G401.6 (cell line): Measurements from ENCODE around the gene AUTS2.

Experiments used
- FAIRE-seq: peaks from 2 replicates; lab custom pipeline; 2012; peaks lifted over from hg19 to GRCh38; lab: Jason Lieb, UNC

Gene AUTS2

DNA sequence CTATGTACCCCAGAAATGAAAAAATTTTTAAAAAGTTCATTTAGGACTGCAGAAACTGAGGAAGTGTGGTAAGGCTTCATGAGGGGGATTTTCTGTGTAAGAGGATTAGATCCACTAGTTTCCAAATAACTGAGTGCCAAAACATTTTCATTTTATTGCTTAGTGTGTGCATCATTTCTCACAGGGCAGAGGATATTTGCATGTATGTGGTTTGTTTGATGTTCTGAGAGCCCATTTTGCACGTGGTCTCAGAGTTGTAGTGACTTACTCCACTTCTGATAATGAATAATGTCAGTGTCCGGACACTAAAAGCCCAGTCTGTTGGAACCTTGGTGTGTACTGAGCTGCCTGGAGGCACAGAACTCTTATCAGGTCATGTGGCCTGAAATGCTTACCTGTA, 299.9 kb downstream of the AUTS2 start:
- FAIRE-seq: no peak

DNA sequence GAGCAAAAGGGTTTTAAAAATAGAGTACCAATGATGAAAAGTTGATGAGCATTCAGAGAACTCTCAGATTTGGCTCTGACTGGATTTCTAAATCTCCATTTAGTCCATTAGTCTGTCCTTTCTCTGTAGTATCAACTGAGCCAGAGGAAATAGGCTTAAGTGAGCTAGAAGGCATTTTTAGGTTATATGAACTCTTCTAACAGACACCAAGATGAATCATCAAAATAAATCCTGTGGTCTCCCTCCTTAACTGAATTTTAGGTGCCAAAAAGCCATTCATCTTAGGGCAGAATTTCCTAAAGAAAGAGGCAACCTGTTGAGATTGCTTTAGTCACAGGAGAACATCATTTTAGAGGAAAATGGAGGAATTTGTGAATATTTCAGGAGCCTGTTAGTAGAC, 305.1 kb downstream of the AUTS2 start:
- FAIRE-seq: no peak

DNA sequence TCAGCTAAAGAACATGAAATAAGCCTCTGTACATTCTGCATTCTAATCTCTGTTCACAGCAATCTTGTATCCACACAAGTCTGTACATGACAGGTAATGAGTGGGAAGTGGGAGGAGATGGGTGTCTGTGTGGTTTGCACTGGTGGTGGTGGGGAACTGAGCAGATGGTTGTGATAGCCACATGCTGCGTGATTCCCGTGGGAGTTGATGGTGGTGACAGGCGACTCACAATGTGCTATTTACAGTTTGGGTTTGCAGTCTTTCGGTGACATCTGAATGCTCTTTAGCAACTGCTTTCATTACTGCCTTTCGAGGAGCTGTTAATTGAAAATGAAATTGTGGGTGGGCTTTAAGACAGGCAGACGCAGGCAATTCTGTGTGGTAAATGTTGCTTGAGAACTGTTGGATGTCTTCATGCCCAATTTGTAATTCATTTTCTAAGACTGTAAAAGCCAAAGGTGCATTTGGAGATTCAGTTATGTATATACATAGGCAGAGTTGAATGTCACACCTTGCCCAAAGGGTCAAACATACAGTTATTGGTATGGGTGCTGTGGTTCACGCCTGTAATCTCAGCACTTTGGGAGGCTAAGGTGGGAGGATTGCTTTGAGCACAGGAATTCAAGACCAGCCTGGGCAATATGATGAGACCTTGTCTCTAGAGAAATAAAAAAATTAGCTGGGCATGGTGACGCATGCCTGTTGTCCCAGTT, 308.2 kb downstream of the AUTS2 start:
- no peak for FAIRE-seq

DNA sequence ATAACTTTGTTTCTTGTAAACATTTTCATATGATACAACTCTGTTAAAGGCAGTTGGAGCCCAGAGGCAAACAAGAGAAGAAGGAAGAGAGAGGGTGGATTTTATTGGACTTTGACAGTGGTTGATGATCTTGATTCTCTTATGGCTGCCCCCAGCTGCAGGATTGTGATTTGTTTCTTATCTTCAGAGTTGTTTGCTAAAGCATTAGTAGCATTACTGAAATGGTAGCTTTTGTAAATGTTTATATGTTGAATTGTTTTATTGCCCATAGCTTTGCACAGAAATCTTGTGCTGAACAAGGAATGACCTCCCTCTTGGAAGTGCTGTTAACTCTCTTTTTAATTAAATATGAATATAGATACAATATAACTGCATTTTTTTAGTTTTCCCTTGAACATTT, 309.4 kb downstream of the AUTS2 start:
- FAIRE-seq: no peak

DNA sequence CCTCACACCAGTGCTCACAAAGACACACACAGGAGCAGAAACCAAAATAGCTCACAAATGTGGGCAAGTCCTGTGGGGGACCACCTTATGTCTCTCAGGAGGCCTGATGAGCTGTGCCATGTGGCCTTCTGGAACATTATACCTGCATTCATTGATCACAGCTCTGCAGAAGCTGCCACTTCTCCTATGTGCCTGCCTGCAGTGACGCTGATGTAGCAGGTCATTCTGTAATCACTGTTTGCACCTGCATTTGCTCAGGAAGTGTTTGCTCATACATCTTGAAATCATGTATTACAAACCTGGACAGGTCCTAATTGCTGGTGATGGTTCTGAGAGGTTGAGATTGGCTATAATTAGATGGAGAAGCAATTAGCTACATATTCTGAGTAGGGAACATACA, 310.2 kb downstream of the AUTS2 start:
- FAIRE-seq: no peak

DNA sequence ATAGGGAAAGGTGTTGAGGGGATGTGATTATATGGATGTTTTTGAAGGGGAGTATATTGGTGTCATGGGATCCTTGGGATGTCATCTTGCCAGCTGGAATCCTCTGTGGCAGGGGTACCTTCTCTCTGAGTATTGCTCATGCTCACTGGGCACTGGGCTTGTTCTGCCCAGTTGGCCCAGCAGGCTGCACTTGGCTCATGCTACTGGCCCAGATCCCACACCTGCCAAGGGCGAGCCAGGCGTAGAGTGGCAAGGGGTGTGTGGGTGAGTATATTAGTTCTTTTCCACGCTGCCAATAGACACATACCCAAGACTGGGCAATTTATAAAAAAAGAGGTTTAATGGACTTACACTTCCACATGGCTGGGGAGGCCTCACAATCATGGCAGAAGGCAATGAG, 311.9 kb downstream of the AUTS2 start:
- no peak for FAIRE-seq

DNA sequence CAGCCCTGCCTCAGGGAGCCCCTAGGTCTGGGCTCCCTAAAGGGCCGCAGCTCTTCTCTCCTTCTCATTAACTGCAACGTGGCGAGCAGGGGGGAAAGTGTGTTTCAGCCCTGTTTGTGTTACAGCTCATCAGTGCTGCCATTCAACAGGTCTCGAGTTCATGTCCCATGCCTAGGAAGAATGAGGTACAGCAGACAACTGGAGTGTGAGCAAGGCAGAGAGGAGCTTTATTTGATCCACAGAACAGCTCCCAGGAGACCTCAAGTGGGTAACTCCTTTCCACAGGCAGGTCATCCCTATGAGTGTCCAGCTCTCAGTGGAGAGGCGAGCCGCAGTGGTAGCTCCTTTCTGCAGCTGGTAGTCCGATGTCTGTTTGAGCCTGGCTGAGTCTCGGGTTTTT, 313.1 kb downstream of the AUTS2 start:
- no peak for FAIRE-seq

DNA sequence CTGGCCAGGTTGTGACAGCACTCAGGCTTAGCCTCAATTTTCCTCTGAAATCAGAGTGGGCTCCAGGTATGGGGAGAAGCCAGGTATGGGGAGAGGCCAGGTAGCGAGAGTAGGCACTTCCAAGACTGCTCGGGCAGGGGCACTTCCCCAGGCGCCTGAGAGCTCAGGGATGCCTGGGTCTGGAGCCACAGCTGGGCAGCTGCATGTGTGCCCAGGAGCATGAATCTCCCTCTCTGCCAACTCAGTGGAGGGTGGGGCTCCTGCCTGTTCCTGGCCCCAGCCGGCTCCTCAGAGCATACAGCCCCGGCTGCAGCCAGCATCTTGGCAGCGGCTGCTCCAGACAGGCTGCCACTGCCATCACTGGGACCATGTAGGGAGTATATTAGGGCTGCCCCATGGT, 313.9 kb downstream of the AUTS2 start:
- no peak for FAIRE-seq

DNA sequence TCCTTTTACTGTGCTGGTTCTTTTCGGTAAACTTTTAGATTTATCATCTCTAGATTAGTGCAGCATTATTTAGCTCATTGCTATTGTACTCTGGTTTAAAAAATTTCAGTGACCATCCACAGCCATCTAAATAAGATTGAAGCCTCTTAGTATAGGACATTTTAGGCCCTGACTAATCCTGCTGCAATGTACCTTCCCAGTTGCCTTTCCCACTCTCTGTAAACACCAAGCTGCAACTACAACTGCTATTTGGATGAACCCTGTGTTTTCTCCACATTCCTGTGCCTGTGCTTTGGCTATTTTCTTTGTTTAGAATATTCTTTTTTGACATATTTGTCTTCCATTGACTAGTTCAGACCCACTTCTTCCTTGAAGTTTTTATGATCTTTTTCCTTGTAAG, 314.6 kb downstream of the AUTS2 start:
- no peak for FAIRE-seq

DNA sequence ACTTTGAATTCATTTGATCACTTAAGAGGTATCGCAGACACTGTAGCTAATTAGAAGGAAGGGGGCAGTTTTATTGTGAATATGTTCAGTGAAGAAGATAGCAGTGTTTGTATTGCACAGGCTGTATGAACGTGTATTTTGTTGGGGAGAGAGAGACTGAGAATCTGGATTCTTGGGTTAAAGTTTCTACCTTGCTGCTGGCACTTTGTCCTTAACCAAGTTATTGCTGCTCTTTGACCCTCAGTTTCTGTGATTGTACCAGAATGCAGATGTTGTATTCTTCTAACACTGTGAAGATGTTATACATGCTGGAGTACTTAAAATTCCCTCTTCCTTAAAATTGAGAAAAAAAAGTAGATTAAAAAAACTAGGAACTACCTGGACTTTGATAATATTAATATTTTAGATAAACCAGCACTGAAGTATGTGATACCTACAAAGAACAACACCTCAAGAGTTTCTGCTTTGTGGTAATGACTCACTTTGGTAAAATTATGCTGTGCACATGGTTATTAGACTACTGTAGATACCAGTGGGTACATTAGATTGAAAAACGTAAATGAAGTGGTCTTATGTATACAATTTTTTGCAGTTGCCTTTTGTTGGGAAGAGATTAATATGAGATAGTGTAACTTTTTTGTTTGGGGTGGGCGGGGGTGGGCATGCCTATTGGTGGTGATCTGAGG, 321.3 kb downstream of the AUTS2 start:
- no peak for FAIRE-seq

DNA sequence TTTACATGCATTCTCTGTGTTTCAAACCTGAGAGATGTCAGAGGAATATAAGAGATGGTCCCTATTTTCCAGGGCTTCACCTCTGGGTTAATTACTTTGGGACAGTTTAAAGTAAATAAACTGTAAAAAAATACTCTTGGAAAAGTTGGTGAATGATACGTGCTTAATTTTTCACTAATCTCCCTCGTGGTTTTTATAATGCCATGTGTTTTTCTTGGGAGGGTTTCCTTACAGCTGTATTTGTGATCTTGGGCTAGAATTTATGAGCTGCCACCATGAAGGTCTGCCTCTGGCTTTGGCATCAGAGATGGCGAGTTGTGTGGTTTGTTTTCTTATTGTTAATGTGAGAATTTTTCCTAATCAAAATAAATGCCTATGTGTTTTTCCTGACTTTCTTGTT, 322.5 kb downstream of the AUTS2 start:
- no peak for FAIRE-seq

DNA sequence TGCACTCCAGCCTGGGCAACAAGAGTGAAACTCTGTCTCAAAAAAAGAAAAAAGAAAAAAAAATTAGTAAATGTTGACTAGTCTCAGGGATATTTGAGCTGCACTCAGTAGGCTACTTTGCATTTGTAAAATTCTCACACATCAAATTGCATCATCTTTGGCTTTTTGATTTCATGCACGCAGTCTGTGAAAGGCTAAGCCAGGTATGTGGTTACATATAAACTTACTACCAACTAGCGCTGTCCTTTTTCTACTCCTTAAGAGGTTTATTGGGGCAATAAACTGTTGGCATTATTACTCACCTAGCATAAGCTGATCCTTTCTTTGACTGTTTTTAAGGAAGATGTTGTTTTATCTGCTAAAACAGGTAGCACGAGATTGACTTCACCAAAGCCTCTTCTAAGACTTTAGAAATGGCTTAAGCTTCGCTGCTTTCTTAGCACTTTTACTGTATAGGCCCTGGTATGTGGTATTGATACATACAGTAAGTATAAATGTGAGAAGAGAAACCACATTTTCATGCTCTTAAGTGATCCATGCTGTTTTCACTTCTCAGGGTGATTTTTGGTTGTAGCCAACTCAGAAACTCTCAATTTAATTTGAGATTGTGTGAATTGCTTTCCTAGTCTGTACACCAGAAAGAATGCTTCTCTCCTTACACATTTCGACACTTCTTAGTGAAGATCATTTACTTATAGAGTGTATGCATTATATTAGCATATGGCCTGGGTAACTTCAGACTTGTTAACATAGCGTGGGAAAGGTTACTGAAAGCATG, 323.9 kb downstream of the AUTS2 start:
- FAIRE-seq: no peak

DNA sequence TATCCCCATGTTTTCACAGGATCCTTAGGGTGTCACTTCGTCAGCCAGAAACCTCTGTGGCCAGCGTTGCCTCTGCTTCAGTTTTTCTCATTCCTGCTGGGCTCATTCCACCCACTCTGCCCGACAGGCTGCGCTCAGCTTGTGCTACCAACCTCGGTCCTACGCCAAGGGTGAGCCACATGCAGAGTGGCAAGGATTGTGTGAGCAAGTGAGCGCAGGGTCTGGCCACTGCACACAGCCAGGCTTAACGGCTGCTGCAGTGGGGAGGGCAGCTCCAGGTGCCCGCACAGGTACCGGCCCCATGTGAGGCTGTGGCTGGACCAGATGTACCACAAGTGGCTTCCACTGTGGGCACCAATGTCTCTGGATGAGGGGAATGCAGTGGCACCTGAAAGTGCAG, 329.2 kb downstream of the AUTS2 start:
- no peak for FAIRE-seq

DNA sequence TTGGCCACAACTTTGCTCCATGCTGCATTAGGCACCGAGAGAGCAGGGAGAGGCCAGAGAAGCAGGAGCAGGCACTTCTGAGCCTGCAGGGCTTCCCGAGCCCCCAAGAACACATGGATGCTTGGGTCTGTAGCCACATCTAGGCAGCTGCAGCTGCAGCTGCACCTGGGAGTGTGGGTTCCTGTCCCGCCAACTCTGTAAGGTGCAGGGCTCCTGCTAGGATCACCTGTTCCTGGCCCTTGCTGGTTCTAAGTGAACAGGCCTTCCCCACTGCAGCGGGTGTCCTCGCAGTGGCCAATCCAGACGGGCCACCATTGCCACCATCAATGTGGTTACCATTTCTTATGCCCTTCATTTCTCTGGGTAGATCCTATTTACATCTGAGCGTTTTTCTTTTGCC, 330.3 kb downstream of the AUTS2 start:
- FAIRE-seq: no peak

DNA sequence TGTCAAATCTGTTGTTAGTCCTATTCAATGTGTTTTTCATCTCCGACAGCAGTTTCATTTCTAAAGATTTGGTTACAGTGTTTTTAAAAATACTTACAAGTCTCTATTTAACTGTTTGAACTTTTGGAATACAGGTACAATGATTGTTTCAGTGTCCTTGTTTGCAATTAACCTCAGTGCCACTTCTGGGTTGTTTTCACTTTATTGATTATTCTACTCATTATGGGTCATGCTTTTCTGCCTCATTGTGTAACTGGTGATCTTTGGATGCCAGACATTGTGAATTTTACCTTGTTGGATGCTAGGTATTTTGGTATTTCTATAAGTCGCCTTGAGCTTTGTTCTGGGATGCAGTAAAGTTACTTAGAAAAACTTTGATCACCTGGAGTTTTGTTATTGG, 331.3 kb downstream of the AUTS2 start:
- no peak for FAIRE-seq

DNA sequence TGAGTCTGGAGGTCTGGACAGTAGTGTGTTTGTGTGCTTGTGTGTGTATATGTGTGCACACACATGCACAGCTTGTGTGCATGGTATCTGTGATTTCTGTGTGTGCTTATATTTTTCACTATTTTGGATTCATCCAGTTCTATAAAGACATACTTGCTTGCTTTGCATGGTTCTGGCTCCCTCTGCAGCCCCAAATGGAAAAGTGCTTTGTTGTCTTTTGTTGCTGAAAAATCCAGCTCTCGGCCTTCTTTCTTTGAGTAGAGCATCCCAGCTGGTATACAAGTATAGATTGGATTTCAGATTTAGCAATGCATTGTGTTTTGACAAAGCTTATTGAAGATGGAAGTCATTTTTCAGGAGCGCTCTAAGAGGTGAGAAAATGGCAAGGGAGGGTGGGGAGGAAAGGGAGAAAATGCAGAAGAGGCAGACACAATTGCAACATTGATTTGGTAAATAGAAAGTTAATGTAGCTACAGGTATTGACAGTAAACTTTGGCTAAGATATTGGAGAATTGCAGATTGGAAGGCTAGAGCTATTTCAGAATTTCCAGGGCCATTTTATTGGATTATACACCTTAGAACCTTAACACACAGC, 333.9 kb downstream of the AUTS2 start:
- no peak for FAIRE-seq

DNA sequence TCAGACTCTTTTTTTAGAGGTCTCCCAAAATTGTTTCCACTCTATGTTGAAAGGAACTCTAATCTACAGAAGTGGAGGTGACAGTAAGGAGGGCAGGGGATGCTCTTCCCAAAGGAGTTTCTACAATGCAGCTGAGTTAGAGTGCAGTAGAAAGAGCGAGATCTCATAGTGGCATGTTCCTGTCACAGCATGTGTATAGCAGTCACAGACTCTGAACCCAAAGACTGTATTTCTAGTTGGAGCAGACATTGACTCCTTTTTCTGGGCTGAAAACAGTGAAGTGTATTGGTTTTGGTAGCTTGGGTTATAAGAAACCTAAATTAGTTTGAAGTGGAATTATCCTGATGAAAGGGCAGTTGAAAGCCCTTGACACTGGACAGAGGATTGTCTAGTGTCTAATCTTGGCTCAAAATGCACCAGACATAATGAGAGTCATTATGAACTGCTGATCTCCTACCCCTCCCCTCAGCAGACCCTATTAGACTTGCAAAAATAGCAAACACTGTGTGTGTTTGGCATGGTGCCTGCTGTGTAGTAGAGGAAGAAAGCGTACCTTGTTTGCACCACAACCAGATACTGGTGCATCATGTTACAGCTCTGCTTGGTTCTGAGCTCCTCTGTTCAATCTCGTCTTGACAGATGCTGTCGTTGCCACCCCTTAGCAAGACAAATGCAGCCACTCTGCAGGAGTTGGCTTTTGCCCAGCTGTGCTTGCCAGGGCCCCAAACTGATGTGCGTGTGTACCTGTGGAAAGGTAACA, 336.0 kb downstream of the AUTS2 start:
- no peak for FAIRE-seq

DNA sequence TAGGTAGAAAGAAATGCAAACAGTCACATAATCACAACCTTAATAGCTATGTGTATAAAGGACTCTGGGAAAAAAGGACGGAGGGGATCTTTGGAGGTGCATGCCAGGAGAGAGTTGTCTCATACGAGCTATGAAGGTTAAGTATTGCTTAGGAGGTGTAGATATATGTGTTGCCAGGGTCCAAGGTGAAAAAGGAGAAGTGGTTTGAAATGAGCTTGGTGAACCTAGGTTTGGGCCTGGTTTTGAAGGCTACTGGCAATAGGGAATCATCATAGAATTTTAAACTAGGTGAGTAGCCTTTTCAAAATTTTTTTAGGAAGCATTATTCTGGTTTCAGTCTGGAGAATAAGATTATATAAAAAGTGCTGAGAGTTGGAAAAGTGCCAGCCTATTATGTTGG, 336.8 kb downstream of the AUTS2 start:
- no peak for FAIRE-seq

DNA sequence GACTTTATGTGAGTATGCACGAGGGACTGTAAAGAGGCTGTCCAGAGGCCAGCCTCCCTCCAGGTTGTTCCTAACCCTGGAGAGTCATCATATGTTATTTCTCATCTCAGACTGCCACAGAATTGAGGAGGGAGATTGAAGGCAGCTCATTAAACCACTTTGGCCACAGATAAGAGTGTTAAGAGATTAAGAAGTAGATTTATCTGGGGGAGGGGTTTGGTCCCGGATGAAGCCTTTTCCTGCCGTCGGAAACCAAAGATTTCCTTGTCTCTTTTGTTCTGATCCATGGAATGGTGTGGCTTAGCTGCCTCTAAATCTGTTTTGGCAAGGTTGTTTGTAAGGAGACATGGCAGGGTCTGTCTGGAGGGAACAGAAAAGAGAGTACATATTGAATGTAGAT, 338.8 kb downstream of the AUTS2 start:
- no peak for FAIRE-seq

DNA sequence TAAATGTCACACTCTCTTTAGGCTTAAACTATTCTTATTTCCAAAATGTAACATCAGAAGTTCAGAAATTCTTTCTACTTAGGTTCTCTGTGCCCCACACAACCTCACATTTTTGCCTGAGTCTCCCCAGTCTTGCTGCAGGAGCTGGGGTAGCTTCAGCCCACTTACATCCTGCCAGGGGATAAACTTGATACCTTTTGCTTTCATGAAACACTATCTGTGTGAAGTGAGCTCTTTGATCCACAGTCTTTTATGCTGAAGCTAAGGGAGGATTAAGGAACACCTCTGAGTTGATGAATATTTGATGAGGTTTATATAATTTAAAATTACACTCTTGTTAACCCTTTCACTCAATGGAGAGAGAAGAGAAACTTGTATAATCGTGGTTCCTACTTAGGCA, 341.0 kb downstream of the AUTS2 start:
- FAIRE-seq: no peak

DNA sequence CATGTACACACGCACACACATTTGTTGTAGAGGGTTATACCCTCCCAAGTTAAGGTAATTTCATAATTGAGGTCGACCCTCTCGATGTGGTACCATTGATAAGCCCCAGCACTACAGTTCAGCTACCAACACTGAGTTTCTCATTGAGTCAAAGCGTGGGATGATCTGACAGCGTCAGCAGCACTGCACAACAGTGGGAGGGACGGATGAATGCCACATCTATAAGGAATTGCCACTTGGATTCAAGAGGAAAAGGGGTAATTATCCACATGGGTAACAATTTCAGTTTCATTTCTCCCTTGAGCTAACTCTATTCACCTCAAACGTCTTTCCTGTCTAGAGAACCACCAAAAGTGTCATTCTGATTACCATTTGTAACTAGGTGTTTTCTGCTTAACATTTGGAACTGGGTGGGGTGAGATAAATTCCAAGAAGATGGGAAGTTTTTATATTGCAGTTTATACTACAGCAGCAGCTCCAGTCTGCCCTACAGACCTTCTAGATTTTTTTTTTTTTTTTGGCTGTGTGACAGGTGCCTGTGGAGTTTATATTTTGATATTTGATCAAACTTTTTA, 342.9 kb downstream of the AUTS2 start:
- no peak for FAIRE-seq

DNA sequence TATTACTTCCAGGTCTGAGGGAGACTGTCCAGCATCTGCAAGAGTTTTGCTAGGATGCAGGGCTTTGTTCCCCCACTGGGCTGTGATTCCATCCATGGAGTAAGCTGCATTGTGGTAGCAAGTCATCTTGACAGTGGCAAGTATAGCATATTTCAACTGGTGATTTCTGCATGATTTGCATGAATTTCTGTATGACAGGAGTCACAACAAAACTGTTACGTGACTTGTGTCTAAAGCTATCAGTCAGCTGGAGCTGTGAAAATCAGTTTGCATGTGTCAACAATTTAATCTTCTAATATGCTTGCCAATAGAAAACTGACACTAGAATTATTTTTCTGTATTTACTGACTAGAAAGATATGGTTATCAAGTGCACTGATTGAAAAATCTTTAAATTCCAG, 344.3 kb downstream of the AUTS2 start:
- FAIRE-seq: no peak
